Smooth muscle cell (in vitro differentiated cells): ENCODE results near the gene UCK2. TPM values are rescaled to one million over a fixed set of nuclear protein-coding genes. Genes with fewer than 3 reads are reported as not detected.

Experiments used
- DNase-seq: peaks from one replicate; lab custom pipeline; 2025; ENCODE audit not compliant: unreplicated experiment; lab: John Stamatoyannopoulos, UW
- H2AFZ ChIP-seq: fragments of 200-600 bp; sonication (generic); 2 replicates; pipeline ENCODE4 v1.6.0; 2016; ENCODE audit warnings: antibody characterized with exemption, low read depth, mild to moderate bottlenecking
- H3F3A ChIP-seq: fragments of 200-600 bp; sonication (generic); 2 replicates; pipeline ENCODE4 v1.6.0; 2017; ENCODE audit warnings: antibody characterized with exemption, low read depth
- H3K27ac ChIP-seq: fragments of 200-600 bp; sonication (generic); 2 replicates; pipeline ENCODE4 v1.5.1; 2016; ENCODE audit warnings: low read depth, mild to moderate bottlenecking
- H3K27me3 ChIP-seq: fragments of 200-600 bp; sonication (generic); 2 replicates; pipeline ENCODE4 v1.6.1; 2016; ENCODE audit warnings: low read depth, mild to moderate bottlenecking
- H3K36me3 ChIP-seq: fragments of 200-600 bp; sonication (generic); 2 replicates; pipeline ENCODE4 v1.5.1; 2016; ENCODE audit warnings: low read depth
- H3K4me1 ChIP-seq: fragments of 200-600 bp; sonication (generic); 2 replicates; pipeline ENCODE4 v1.5.1; 2016; ENCODE audit warnings: low read depth
- H3K4me2 ChIP-seq: fragments of 200-600 bp; sonication (generic); 2 replicates; pipeline ENCODE4 v1.6.0; 2016; ENCODE audit warnings: mild to moderate bottlenecking
- H3K4me3 ChIP-seq: fragments of 200-600 bp; sonication (generic); 2 replicates; pipeline ENCODE4 v1.5.1; 2016; ENCODE audit warnings: mild to moderate bottlenecking
- H3K79me2 ChIP-seq: fragments of 200-600 bp; sonication (generic); 2 replicates; pipeline ENCODE4 v1.6.0; 2016; ENCODE audit warnings: low read depth, mild to moderate bottlenecking
- H3K9ac ChIP-seq: fragments of 200-600 bp; sonication (generic); 2 replicates; pipeline ENCODE4 v1.6.0; 2016; ENCODE audit warnings: low read depth
- H3K9me3 ChIP-seq: fragments of 200-600 bp; sonication (generic); replicated peaks from 2 replicates; pipeline ENCODE4 v1.5.1; 2016; ENCODE audit warnings: low read depth
- H4K20me1 ChIP-seq: fragments of 200-600 bp; sonication (generic); 2 replicates; pipeline ENCODE4 v1.6.0; 2016; ENCODE audit warnings: low read depth
- CTCF ChIP-seq: fragments of 200-600 bp; sonication (generic); IDR thresholded peaks from 2 replicates; pipeline ENCODE4 v1.5.1; 2017; ENCODE audit warnings: borderline replicate concordance, mild to moderate bottlenecking, antibody characterized with exemption; ENCODE audit not compliant: insufficient read depth, poor library complexity, severe bottlenecking
- WGBS: methylation state at CpG from one replicate; pipeline ENCODE4 v1.1.7; 2016; ENCODE audit warnings: low lambda C conversion rate; 5-methylcytosine and 5-hydroxymethylcytosine counted together
- polyA plus RNA-seq: library from polyadenylated mRNA; unstranded; fragments of >200 nt; fragmentation: Nextera tagmentation; extraction: Ambion mirVana; gene quantifications from 2 replicates; pipeline ENCODE4 v1.2.1, GENCODE V29; 2016
- total RNA-seq: library from RNA; depleted of rRNA; stranded (reverse); fragments of >200 nt; gene quantifications from 2 replicates; pipeline ENCODE4 v1.2.3, GENCODE V29; 2014

UCK2 gene
- total and polyA plus RNA-seq, 2 experiments from 2014 or later, result 32.6 to 39.5 TPM

GRCh38 chr1:165882168-165882837 is 54.9 kb downstream of the UCK2 start:
- H2AFZ ChIP-seq, result no peak overlapping the region
- H3K36me3 ChIP-seq, result no peaks in the 10 kb centered on the region
- H3K9me3 ChIP-seq, result no peaks in the 10 kb centered on the region
- H3K27ac ChIP-seq, result no peak overlapping the region
- no peak overlapping the region for H3K9ac ChIP-seq
- no peak for DNase-seq
- no peaks in the 10 kb centered on the region for H4K20me1 ChIP-seq
- WGBS, result 88% methylated on average over 3 of the region's 3 CpGs
- TF ChIP-seq CTCF, result no peak
- peaks cover 79% of the 10 kb centered on the region for H3K79me2 ChIP-seq
- H3F3A ChIP-seq, result no peaks in the 10 kb centered on the region
- H3K4me1 ChIP-seq, result peaks cover 6% of the 10 kb centered on the region
- no peak overlapping the region for H3K4me2 ChIP-seq
- H3K27me3 ChIP-seq, result no peaks in the 10 kb centered on the region
- H3K4me3 ChIP-seq, result no peak overlapping the region

- Histone ChIP-seq H3F3A (no peaks in the 10 kb centered on the region), H3K4me2 (no peak overlapping the region), H3K9me3 (no peaks in the 10 kb centered on the region), H2AFZ (no peak overlapping the region), H3K4me1 (peaks cover 6% of the 10 kb centered on the region), H3K36me3 (no peaks in the 10 kb centered on the region), H3K4me3 (no peak overlapping the region), H3K79me2 (peaks cover 75% of the 10 kb centered on the region), H3K27me3 (no peaks in the 10 kb centered on the region), H3K9ac (no peak overlapping the region), H4K20me1 (no peaks in the 10 kb centered on the region), H3K27ac (no peak overlapping the region)
- TF ChIP-seq CTCF, result no peak
- no peak for DNase-seq
- 96% methylated on average over 5 of the region's 5 CpGs for WGBS
These were observed 55.6 kb downstream of the UCK2 start for GRCh38 chr1:165883056-165883455.

GRCh38 chr1:165884009-165884689 is 56.7 kb downstream of the UCK2 start:
- Histone ChIP-seq H3K4me2 (no peak overlapping the region), H3K4me1 (peaks cover 6% of the 10 kb centered on the region), H3K79me2 (peaks cover 70% of the 10 kb centered on the region), H3K9me3 (no peaks in the 10 kb centered on the region), H4K20me1 (no peaks in the 10 kb centered on the region), H3K9ac (no peak overlapping the region), H3K36me3 (no peaks in the 10 kb centered on the region), H3K27ac (no peak overlapping the region), H3K27me3 (no peaks in the 10 kb centered on the region), H3F3A (no peaks in the 10 kb centered on the region), H2AFZ (no peak overlapping the region), H3K4me3 (no peak overlapping the region)
- DNase-seq, result no peak
- TF ChIP-seq CTCF, result no peak
- WGBS, result 67% methylated on average over 9 of the region's 9 CpGs
